ENCODE results near the gene CFAP61.

The CFAP61 gene

GRCh38 chr20:20065361-20065760, 13.0 kb downstream of the CFAP61 start:
- Histone ChIP-seq H3K27me3 (peaks cover 9% of the 10 kb centered on the region), H3K9me3 (no peaks in the 10 kb centered on the region), H3K4me1 (no peaks in the 10 kb centered on the region), H3K36me3 (no peaks in the 10 kb centered on the region), H3K4me3 (ENCODE audit: low read depth, low read length) (no peak overlapping the region)
- DNase-seq = no peak
- no peak for TF ChIP-seq CTCF (IDR thresholded peaks at IDR 0.05; ENCODE audit: low read depth, low read length)

GRCh38 chr20:20070871-20071726, 18.8 kb downstream of the CFAP61 start:
- no peaks in the 10 kb centered on the region for H3K4me1 ChIP-seq
- TF ChIP-seq CTCF (IDR thresholded peaks at IDR 0.05; ENCODE audit: low read depth, low read length) = no peak
- no peak for DNase-seq
- no peak overlapping the region for H3K4me3 ChIP-seq (ENCODE audit: low read depth, low read length)
- no peaks in the 10 kb centered on the region for H3K9me3 ChIP-seq
- H3K36me3 ChIP-seq = no peaks in the 10 kb centered on the region
- H3K27me3 ChIP-seq = peaks cover 13% of the 10 kb centered on the region

- H3K36me3 ChIP-seq = no peaks in the 10 kb centered on the region
- no peak for DNase-seq
- TF ChIP-seq CTCF (IDR thresholded peaks at IDR 0.05; ENCODE audit: low read depth, low read length) = no peak
- H3K9me3 ChIP-seq = no peaks in the 10 kb centered on the region
- H3K4me3 ChIP-seq (ENCODE audit: low read depth, low read length) = no peak overlapping the region
- H3K4me1 ChIP-seq = no peaks in the 10 kb centered on the region
- H3K27me3 ChIP-seq = peaks cover 13% of the 10 kb centered on the region
Measured at GRCh38 chr20:20073801-20074371, 21.6 kb downstream of the CFAP61 start.

DNA sequence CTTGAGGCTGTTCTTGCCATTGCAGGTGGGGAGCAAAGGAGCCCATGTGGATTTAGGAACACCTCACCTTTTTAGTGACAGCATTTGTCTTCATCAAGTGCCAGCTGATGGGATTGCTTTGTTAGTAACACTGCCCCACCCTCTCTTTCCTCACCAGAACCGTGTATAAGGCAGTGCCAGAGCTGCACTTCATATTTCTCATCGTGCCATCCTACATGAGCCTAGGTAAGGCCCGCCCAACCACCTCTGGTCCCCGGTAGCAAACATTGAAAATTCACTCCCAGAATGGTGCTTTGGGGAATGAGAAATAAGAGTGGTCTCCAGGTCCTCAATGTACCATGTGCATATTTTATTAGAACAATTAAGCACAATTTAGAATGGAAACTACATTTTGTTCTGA, 22.7 kb downstream of the CFAP61 start:
- no peak for TF ChIP-seq CTCF (IDR thresholded peaks at IDR 0.05; ENCODE audit: low read depth, low read length)
- no peaks in the 10 kb centered on the region for H3K36me3 ChIP-seq
- DNase-seq = no peak
- peaks cover 13% of the 10 kb centered on the region for H3K27me3 ChIP-seq
- H3K9me3 ChIP-seq = no peaks in the 10 kb centered on the region
- no peaks in the 10 kb centered on the region for H3K4me1 ChIP-seq
- H3K4me3 ChIP-seq (ENCODE audit: low read depth, low read length) = no peak overlapping the region

DNA sequence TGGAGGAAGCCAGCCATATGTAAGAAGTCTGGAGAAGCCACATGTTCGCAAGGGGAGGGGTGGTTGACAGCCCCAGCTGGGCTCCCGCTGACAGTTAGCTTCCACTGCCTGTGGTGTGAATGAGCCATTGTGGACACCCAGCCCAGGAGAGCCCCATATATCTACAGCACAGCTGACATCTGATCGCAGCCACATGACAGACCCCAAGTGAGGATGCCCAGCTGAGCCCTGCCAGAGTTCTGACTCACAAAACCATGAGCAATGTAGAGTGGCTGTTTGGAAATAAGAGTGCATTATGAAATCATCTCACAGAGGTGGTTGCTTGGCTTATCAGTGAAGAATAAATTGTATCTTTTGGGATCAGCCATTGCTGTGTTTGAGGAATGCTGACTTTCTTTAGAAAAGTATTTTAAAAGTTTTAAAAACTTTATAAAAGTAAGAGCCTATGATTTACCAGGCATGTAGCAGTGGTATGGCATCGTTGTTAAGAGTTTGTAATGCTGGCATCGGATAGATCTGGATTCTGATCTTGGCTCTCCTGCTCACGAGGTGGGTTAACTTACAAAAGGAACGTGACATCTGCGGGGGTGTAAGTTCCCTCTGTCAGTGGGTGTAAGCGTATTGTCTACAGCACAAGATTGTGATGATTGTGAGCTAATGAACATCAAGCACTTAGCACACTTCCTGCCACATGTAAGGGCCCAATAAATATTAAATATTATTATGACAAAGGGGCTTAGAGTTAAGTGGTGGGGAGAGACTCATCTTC, 24.1 kb downstream of the CFAP61 start:
- Histone ChIP-seq H3K9me3 (no peaks in the 10 kb centered on the region), H3K4me3 (ENCODE audit: low read depth, low read length) (no peak overlapping the region), H3K4me1 (no peaks in the 10 kb centered on the region), H3K27me3 (peaks cover 13% of the 10 kb centered on the region), H3K36me3 (no peaks in the 10 kb centered on the region)
- no peak for TF ChIP-seq CTCF (IDR thresholded peaks at IDR 0.05; ENCODE audit: low read depth, low read length)
- DNase-seq = no peak
